ENCODE results near the gene RBM44.
"Not testable (repeated sequence)": the region's sequence is repeated elsewhere in the genome, so short reads cannot be mapped to it uniquely, and the experiment has no call there.

RBM44 gene

GRCh38 chr2:237866101-237866621 is 67.6 kb downstream of the RBM44 start:
- Histone ChIP-seq H2BK5ac (ENCODE audit: low read length) (no peak overlapping the region), H3K23ac (ENCODE audit: low read depth, low read length, poor library complexity) (no peak overlapping the region), H2BK15ac (ENCODE audit: low read length) (no peak overlapping the region), H2AK5ac (ENCODE audit: low read depth, low read length) (no peak overlapping the region), H3K9ac (ENCODE audit: low read depth, low read length, poor library complexity) (no peak overlapping the region), H3K14ac (ENCODE audit: low read length) (no peak overlapping the region), H3K27me3 (ENCODE audit: control insufficient read depth in 3 of 3, insufficient read depth in 3 of 3, low read depth in 1 of 3, low read length in 3 of 3) (peaks cover 0 to 6% (median 0%) of the 10 kb centered on the region in 3 experiments), H2BK12ac (ENCODE audit: low read length) (no peak overlapping the region), H3K9me3 (replicated peaks in 1 of 2; ENCODE audit: control insufficient read depth in 2 of 2, insufficient read depth in 1 of 2, low read depth in 1 of 2, low read length in 2 of 2) (no peaks in the 10 kb centered on the region), H3K27ac (replicated peaks; ENCODE audit: low read length) (no peak overlapping the region), H2BK120ac (ENCODE audit: low read depth, low read length) (no peak overlapping the region), H3K36me3 (replicated peaks in 1 of 2; ENCODE audit: control insufficient read depth in 2 of 2, insufficient read depth in 2 of 2, low read length in 2 of 2) (no peaks in the 10 kb centered on the region), H4K91ac (ENCODE audit: low read depth, low read length, poor library complexity) (no peak overlapping the region), H3K4me1 (ENCODE audit: control insufficient read depth in 2 of 2, insufficient read depth in 1 of 2, low read depth in 1 of 2, low read length in 2 of 2) (peaks cover 9 to 20% of the 10 kb centered on the region in 2 donors), H3K4ac (ENCODE audit: low read length) (no peak overlapping the region), H4K8ac (ENCODE audit: low read depth, low read length) (no peak overlapping the region), H3K79me1 (ENCODE audit: low read depth, low read length) (no peaks in the 10 kb centered on the region), H3K18ac (ENCODE audit: low read length) (no peak overlapping the region), H2AFZ (ENCODE audit: low read length) (peak overlapping the region; percentile 73), H3K4me3 (ENCODE audit: low read length in 2 of 2) (no peak overlapping the region), H3K4me2 (ENCODE audit: insufficient read depth, low read length, poor library complexity, severe bottlenecking) (no peak overlapping the region)
- WGBS, 2 donors (ENCODE audit: extremely low coverage in 2 of 2, insufficient read length in 2 of 2, insufficient replicate concordance in 1 of 2), result no CpG with 5 or more reads among the region's 13 CpGs
- no peak for DNase-seq (ENCODE audit: low spot score)

DNA sequence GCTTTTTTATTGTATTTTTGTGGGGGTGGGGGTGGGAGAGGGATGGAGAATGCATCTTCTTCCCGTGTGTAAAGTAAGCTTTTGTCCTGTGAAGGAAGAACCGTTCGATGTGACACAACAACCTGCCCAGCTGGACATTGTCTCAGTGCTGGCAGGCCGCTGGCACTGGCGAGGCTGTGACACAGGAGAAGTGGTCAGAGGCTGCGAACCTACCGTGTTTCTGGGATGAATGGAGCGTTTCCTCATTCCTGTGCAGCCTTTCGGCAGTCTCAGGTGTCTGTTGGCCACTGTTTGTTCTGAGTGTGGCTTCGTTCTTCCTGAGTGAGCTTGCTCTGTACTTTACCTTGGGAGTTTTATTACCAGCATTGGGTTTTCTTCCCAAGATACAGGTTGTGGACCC is 68.9 kb downstream of the RBM44 start:
- Histone ChIP-seq H3K4ac (ENCODE audit: low read length) (no peak overlapping the region), H3K79me1 (ENCODE audit: low read depth, low read length) (no peaks in the 10 kb centered on the region), H3K4me3 (ENCODE audit: low read length in 2 of 2) (no peak overlapping the region), H2BK12ac (ENCODE audit: low read length) (no peak overlapping the region), H3K18ac (ENCODE audit: low read length) (no peak overlapping the region), H3K4me2 (ENCODE audit: insufficient read depth, low read length, poor library complexity, severe bottlenecking) (no peak overlapping the region), H2AK5ac (ENCODE audit: low read depth, low read length) (no peak overlapping the region), H2AFZ (ENCODE audit: low read length) (no peak overlapping the region), H3K14ac (ENCODE audit: low read length) (no peak overlapping the region), H2BK5ac (ENCODE audit: low read length) (no peak overlapping the region), H4K8ac (ENCODE audit: low read depth, low read length) (no peak overlapping the region), H2BK120ac (ENCODE audit: low read depth, low read length) (no peak overlapping the region), H4K91ac (ENCODE audit: low read depth, low read length, poor library complexity) (no peak overlapping the region), H2BK15ac (ENCODE audit: low read length) (no peak overlapping the region), H3K27me3 (ENCODE audit: control insufficient read depth in 3 of 3, insufficient read depth in 3 of 3, low read depth in 1 of 3, low read length in 3 of 3) (peaks cover 0 to 3% (median 0%) of the 10 kb centered on the region in 3 experiments), H3K9me3 (replicated peaks in 1 of 2; ENCODE audit: control insufficient read depth in 2 of 2, insufficient read depth in 1 of 2, low read depth in 1 of 2, low read length in 2 of 2) (peaks cover 0 to 4% of the 10 kb centered on the region in 2 donors), H3K23ac (ENCODE audit: low read depth, low read length, poor library complexity) (no peak overlapping the region), H3K36me3 (replicated peaks in 1 of 2; ENCODE audit: control insufficient read depth in 2 of 2, insufficient read depth in 2 of 2, low read length in 2 of 2) (no peaks in the 10 kb centered on the region), H3K9ac (ENCODE audit: low read depth, low read length, poor library complexity) (no peak overlapping the region), H3K27ac (replicated peaks; ENCODE audit: low read length) (no peak overlapping the region), H3K4me1 (ENCODE audit: control insufficient read depth in 2 of 2, insufficient read depth in 1 of 2, low read depth in 1 of 2, low read length in 2 of 2) (peaks cover 9 to 20% of the 10 kb centered on the region in 2 donors)
- DNase-seq (ENCODE audit: low spot score), result no peak
- WGBS, 2 donors (ENCODE audit: extremely low coverage in 2 of 2, insufficient read length in 2 of 2, insufficient replicate concordance in 1 of 2), result no CpG with 5 or more reads among the region's 10 CpGs

DNA sequence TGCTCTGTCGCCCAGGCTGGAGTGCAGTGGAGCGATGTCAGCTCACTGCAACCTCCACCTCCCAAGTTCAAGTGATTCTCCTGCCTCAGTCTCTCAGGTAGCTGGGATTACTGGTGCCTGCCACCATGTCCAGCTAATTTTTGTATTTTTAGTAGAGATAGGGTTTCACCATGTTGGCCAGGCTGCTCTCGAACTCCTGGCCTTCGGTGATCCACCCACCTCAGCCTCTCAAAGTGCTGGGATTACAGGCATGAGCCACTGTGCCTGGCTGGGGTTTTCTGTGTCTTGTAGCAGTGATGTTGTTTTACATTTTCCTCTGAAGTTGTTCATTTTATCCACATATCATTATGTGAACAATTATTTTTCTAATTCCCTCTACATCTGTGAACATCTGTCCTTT is 69.5 kb downstream of the RBM44 start:
- not testable (repeated sequence) for H3K14ac ChIP-seq (ENCODE audit: low read length); H3K18ac ChIP-seq (ENCODE audit: low read length); H2BK12ac ChIP-seq (ENCODE audit: low read length); H3K27ac ChIP-seq (replicated peaks; ENCODE audit: low read length); H4K91ac ChIP-seq (ENCODE audit: low read depth, low read length, poor library complexity); H3K36me3 ChIP-seq (replicated peaks in 1 of 2; ENCODE audit: control insufficient read depth in 2 of 2, insufficient read depth in 2 of 2, low read length in 2 of 2); H3K23ac ChIP-seq (ENCODE audit: low read depth, low read length, poor library complexity); H2BK120ac ChIP-seq (ENCODE audit: low read depth, low read length); H3K9me3 ChIP-seq (replicated peaks in 1 of 2; ENCODE audit: control insufficient read depth in 2 of 2, insufficient read depth in 1 of 2, low read depth in 1 of 2, low read length in 2 of 2); H3K79me1 ChIP-seq (ENCODE audit: low read depth, low read length); H2AFZ ChIP-seq (ENCODE audit: low read length); H3K4me2 ChIP-seq (ENCODE audit: insufficient read depth, low read length, poor library complexity, severe bottlenecking); DNase-seq (ENCODE audit: low spot score); H3K4ac ChIP-seq (ENCODE audit: low read length); H2AK5ac ChIP-seq (ENCODE audit: low read depth, low read length); H2BK5ac ChIP-seq (ENCODE audit: low read length); H3K4me3 ChIP-seq (ENCODE audit: low read length in 2 of 2); H3K9ac ChIP-seq (ENCODE audit: low read depth, low read length, poor library complexity); H2BK15ac ChIP-seq (ENCODE audit: low read length); H4K8ac ChIP-seq (ENCODE audit: low read depth, low read length); H3K27me3 ChIP-seq (ENCODE audit: control insufficient read depth in 3 of 3, insufficient read depth in 3 of 3, low read depth in 1 of 3, low read length in 3 of 3)
- no CpG with 5 or more reads among the region's 4 CpGs for WGBS, 2 donors (ENCODE audit: extremely low coverage in 2 of 2, insufficient read length in 2 of 2, insufficient replicate concordance in 1 of 2)
- peaks cover 9 to 20% of the 10 kb centered on the region in 2 donors for H3K4me1 ChIP-seq (ENCODE audit: control insufficient read depth in 2 of 2, insufficient read depth in 1 of 2, low read depth in 1 of 2, low read length in 2 of 2)

DNA sequence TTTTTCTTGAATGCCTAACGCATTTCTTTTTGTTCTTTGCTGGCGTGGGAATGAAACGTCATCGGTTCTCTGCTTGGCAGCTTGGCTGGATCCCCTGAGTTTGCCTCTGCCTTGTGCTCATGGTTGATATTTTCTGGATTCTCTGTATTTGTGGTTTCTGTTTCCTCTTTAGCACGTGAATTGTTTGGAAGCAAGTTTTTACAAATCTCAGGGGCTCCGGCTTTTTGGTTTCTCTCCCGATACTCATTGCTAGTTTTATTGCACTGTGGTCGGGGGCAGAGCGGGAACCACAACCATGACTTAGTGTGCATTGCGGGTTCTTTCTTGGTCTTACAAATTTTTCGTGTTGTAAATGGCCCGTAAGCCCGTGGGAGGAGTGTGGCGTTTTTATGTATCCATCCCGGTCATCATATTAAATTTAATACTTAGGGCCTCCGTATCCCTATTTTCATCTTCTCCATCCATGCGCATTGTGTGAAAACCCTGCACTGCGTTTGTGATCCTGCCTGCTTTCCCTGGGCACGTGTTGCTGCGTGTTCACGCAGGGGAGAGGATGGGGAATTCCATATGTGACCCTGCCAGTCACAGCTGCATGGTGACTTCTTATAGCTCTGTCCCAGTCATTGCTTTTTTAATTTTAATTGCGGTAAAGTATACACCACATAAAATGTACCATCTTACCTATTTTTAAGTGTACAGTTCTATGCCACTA is 70.2 kb downstream of the RBM44 start:
- Histone ChIP-seq H3K27ac (replicated peaks; ENCODE audit: low read length) (no peak overlapping the region), H3K4me3 (ENCODE audit: low read length in 2 of 2) (no peak overlapping the region), H2BK5ac (ENCODE audit: low read length) (no peak overlapping the region), H3K36me3 (replicated peaks in 1 of 2; ENCODE audit: control insufficient read depth in 2 of 2, insufficient read depth in 2 of 2, low read length in 2 of 2) (no peaks in the 10 kb centered on the region), H2BK15ac (ENCODE audit: low read length) (no peak overlapping the region), H3K4me1 (ENCODE audit: control insufficient read depth in 2 of 2, insufficient read depth in 1 of 2, low read depth in 1 of 2, low read length in 2 of 2) (peaks cover 10 to 26% of the 10 kb centered on the region in 2 donors), H2BK12ac (ENCODE audit: low read length) (no peak overlapping the region), H2AK5ac (ENCODE audit: low read depth, low read length) (no peak overlapping the region), H3K27me3 (ENCODE audit: control insufficient read depth in 3 of 3, insufficient read depth in 3 of 3, low read depth in 1 of 3, low read length in 3 of 3) (no peaks in the 10 kb centered on the region), H3K14ac (ENCODE audit: low read length) (no peak overlapping the region), H3K9me3 (replicated peaks in 1 of 2; ENCODE audit: control insufficient read depth in 2 of 2, insufficient read depth in 1 of 2, low read depth in 1 of 2, low read length in 2 of 2) (peaks cover 0 to 8% of the 10 kb centered on the region in 2 donors), H3K79me1 (ENCODE audit: low read depth, low read length) (no peaks in the 10 kb centered on the region), H3K4ac (ENCODE audit: low read length) (no peak overlapping the region), H3K18ac (ENCODE audit: low read length) (no peak overlapping the region), H2AFZ (ENCODE audit: low read length) (no peak overlapping the region), H3K9ac (ENCODE audit: low read depth, low read length, poor library complexity) (no peak overlapping the region), H4K91ac (ENCODE audit: low read depth, low read length, poor library complexity) (no peak overlapping the region), H2BK120ac (ENCODE audit: low read depth, low read length) (no peak overlapping the region), H3K4me2 (ENCODE audit: insufficient read depth, low read length, poor library complexity, severe bottlenecking) (no peak overlapping the region), H4K8ac (ENCODE audit: low read depth, low read length) (no peak overlapping the region), H3K23ac (ENCODE audit: low read depth, low read length, poor library complexity) (no peak overlapping the region)
- no peak for DNase-seq (ENCODE audit: low spot score)
- no CpG with 5 or more reads among the region's 22 CpGs for WGBS, 2 donors (ENCODE audit: extremely low coverage in 2 of 2, insufficient read length in 2 of 2, insufficient replicate concordance in 1 of 2)
